Activated CD4-positive, CD25-positive, alpha-beta regulatory T cell treated with anti-CD3 and anti-CD28 coated beads, Interleukin-2, amount 50 U/mL, for 16 hours (primary cell): ENCODE results near the gene PIK3C2A.

Experiments used
- DNase-seq: peaks from one replicate; pipeline ENCODE4 v3.0.0-alpha.2; 2020; ENCODE audit warnings: low read depth, low spot score

PIK3C2A gene

DNA sequence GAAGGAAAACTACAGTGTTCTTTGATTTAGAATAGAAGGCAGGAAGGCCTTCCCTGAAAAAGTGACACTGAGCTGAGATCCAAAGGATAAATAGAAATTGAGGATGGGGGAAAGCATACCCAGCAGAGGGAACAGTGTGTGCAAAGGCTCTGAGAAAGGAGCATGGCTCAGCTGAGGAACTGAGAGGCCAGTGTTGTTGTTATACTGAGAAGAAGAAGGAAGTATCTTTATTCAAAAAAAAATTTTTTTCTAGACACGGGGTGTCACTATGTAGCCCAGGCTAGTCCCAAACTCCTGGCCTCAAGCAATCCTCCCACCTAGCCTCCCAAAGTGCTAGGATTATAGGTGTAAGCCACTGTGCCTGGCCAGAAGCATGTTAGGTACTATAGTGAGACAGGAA is 3.5 kb upstream of the PIK3C2A start:
- DNase-seq: no peak

DNA sequence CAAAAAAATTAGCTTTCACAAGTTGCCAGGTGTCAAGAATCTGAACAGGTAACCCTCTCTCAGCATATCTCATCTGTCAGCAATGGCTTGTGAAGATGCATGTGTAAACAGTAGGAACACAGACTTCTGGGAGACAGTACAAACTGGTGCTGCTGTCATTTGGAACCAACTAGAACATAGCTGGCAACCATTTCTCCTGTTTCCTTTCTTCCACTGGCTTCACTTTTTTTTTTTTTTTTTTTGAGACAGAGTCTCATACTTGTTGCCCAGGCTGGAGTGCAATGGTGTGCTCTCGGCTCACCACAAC is 2.1 kb upstream of the PIK3C2A start:
- no peak for DNase-seq

DNA sequence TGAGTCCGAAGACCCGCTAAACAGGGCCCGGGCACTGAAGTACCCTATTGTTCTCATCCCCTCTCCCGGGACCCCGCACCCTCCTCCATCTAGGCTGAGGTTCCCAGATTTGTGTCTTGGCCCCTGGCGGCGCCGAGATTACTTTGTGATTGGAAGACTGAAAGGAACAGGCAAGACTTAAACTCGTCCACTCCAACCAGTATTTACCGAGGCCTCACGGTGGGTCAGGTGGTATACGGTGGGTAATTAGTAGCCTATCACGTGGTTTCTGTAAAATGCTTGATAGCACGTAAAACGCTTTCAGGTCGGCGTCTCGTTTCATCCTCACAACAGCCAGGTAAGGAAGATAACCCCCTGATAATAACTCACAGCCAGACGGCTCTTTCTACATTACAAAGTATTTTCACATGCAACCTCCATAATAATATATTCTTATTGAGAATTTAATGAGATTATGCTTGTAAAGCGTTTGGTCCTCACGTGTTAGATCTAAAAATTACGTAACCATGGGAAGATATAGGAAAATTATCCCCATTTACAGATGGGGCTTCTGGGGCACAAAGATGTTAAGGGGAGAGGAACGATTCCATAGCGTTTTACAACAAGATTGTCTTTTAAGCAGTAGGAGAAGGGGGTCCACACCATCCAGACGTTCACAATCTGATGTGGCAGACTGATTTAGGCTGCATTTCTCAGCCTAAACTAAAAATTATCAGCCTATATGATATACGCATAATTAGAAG is 642 bp upstream of the PIK3C2A start:
- DNase-seq: peak; percentile 19

GRCh38 chr11:17206463-17206862 is 1.3 kb downstream of the PIK3C2A start:
- DNase-seq: no peak

- no peak for DNase-seq
Observed at GRCh38 chr11:17197431-17197898, 10.3 kb downstream of the PIK3C2A start.

DNA sequence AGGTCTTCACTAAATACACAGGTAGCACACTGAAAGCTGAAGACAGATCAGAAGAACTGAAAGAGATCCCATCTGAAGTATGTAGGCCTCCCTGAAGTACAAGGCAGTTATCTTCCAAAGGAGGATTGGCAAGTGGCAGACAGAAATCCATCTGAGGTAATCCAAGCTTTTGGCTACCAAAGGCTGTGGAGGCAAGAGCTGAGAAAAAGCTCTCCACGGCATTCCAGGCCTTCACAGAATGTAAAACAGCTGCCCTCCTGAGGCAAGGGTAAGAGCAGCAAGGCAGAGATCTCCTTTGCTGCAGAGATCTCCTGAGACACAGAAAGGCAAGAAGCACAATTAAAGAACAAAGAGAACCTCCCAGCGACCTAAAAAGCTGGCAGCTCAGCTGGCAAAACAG is 19.1 kb downstream of the PIK3C2A start:
- DNase-seq: no peak

DNA sequence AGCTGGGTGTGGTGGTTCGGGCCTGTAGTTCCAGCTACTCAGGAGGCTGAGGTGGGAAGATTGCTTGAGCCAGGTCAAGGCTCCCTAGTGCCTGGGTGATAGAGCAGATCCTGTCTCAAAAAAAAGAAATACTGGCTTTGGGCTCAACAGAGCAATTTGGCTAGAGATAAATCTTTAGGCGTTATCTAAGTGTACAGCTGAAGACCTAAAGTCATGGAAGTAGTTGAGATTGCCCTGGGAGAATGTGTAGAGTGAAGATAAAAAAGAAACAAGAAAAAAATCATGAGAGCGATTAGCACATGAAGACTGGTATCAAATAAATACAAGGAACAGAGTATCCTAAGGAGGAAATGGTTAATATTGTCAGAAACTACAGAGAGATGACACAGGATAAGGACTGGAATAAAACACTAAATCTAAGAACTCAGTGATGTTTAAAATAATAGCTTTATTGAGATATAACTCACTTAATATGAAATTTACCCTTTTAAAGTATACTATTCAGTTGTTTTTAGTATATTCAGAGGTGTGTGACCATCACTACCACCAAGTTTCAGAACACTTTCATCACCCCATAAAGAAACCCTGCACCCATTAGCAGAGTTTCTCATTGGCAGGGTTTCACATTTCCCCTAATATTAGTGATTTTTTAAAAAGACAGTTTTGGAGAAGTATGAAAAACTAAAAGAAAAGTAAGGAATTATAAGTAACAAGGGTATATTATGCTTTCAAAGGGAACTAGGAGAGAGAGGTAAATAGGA is 20.7 kb downstream of the PIK3C2A start:
- DNase-seq: no peak

- no peak for DNase-seq
Observed at GRCh38 chr11:17185938-17186337, 21.8 kb downstream of the PIK3C2A start.

GRCh38 chr11:17184882-17185587 is 22.8 kb downstream of the PIK3C2A start:
- no peak for DNase-seq

DNA sequence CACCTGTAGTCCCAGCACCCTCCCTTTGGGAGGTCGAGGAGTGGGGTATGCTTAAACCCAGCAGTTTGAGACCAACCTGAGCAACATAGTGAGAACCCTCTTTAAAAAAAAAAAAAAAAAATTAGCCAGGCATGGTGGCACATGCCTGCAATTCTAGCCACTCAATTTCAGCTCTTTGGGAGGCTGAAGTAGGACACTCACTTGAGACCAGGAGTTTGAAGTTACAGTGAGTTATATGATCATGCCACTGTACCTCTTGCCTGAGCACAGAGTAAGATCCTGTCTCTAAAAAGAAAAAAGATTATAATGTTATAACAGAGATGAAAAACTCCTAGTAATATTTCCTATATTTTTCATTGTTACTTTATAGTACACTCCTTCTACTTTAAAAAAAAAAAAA is 23.9 kb downstream of the PIK3C2A start:
- DNase-seq: no peak

- no peak for DNase-seq
Observed at GRCh38 chr11:17179970-17180369, 27.8 kb downstream of the PIK3C2A start.

GRCh38 chr11:17173332-17173731 is 34.5 kb downstream of the PIK3C2A start:
- no peak for DNase-seq

DNA sequence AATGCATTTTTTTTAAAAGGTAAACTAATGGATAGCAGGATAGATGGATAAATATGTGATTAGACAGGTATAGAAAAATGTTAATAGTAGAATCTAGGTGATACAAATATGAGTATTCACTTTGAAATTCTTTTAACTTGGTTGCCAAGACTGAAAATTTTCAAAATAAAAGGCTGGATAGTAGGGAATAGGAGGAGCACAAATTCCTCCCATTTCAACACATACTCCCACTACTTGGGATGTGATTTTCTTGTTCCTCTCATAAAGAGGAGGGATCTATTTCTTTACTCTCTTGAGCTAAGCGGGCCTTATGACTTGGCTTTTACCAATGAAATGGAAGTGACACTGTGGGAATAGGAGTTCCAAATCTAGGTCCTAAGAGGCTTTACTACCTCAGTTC is 35.9 kb downstream of the PIK3C2A start:
- DNase-seq: no peak

DNA sequence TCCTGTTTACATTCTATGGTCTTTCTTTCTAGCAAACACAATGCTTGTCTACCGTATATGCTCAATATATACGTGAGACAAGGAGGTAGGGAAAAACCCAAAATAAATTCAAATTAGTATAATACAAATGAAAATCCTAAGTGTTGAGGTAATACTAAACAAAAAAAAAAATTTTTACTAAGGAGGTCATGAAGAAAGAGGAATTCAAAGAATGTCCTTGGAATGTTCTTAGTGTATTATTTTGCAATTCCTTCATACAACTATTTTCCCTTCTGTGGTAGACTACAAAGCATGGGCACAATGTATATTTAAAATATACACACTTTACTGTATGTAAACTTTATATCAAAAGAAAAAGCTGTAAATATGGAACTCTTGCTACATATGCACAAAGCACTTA is 36.4 kb downstream of the PIK3C2A start:
- DNase-seq: no peak

DNA sequence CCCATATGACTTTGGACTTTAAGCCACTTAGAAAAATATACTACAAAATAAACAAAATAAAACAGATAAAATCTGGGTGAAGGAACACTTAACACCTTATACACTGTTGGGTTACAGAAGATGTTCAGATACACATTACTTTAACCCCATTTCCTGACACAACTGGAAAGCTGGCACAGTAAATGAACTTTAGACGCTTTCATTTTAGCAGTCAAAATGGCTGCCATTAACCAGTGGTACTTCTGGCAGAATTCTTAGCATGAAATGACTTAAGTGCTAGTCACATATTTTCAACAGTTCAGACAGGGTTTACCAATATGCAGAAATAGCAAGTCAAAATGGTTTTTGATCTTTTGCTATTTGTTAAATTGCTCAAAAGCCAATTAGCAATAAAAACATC is 37.9 kb downstream of the PIK3C2A start:
- DNase-seq: no peak

DNA sequence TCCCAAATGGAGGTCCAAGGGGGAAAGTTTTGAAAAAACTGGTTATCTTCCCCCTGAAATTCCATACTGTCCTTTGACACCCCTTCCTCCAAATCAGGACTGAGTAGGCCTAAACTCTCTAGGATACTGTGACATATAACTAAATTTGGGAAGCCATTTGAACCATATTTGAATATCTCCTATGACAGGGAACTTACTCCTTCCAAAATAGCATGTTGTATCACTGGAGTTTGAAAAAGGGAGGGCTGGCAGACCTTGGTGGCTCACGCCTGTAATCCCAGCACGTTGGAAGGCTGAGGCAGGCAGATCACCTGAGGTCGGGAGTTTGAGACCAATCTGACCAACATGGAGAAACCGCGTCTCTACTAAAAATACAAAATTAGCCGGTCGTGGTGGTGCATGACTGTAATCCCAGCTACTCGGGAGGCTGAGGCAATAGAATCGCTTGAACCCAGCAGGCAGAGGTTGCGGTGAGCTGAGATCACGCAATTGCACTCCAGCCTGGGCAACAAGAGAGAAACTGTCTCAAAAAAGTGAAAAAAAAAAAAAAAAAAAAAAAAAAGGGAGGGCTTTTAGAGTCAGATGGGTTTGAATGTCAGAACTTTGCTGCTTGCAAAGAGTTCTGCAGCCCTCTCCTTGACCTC is 42.4 kb downstream of the PIK3C2A start:
- no peak for DNase-seq

DNA sequence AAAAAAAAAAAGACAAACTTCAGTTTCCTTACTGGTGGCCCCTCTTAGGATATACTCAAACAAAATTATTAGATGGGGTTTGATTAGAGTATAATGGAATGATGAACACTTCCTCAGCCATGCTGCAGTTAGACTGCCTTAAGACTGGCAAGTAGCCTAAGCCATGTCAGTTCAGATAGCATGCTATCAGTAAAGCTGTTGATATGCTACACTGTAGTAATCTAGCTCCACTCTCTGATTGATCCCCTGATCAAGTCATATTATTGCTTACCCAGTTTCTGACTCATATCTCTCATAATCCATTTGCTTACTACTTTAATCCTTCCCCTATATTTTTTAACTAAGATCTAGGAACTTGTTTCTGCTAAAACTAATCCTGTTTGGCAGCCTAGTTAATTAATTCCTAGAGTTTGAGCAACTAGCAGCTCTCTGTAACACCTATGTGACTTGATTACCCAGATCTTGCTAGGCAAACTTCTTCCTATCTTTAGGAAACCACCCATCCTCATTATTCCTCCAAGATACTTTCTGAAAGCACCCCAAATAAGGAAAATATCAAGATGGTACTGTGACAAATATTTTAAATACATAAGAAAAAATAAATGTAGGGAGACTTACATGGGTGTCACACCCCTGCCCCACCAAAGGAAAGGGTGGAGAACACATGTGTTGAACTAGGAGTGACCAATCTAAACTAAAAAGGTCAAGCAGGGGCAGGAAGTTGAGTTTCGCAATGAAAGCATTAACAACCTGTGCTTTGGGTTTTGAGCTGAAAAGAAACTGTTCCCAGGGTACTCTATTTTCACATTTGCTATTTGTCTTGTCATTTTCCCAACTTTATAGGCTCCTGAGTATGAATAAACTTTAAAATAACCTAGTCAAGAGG is 43.2 kb downstream of the PIK3C2A start:
- no peak for DNase-seq

- no peak for DNase-seq
Observed at GRCh38 chr11:17163736-17164135, 44.0 kb downstream of the PIK3C2A start.

DNA sequence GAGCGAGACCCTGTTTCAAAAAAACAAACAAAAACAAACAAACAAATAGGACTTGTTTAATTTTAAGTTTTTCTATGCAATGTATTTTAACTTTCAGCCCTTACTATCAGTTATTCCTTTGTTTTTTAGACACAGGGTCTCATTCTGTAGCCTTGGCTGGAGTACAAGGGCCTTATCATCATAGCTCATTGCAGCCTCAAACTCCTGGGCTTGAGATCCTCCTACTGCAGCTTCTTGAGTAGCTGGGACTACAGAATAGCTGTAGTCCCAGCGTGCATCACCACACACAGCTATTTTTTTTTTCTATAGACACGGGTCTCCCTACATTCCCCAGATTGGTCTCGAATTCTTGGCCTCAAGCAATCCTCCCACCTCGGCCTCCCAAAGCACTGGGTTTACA is 44.5 kb downstream of the PIK3C2A start:
- no peak for DNase-seq

GRCh38 chr11:17162376-17162775 is 45.4 kb downstream of the PIK3C2A start:
- no peak for DNase-seq

GRCh38 chr11:17161515-17161914 is 46.3 kb downstream of the PIK3C2A start:
- no peak for DNase-seq
